Small intestine (tissue), 7 donors: ENCODE results near the gene DENND5A. TPM values are rescaled to one million over a fixed set of nuclear protein-coding genes. Genes with fewer than 3 reads are reported as not detected.
"Not testable (repeated sequence)": the region's sequence is repeated elsewhere in the genome, so short reads cannot be mapped to it uniquely, and the experiment has no call there.

Experiments
- DNase-seq, 2 donors: peaks; one replicate each; pipeline versions ENCODE4 v3.0.0 to v3.0.0-alpha.2; 2013
- FAIRE-seq: peaks from 2 replicates; lab custom pipeline; 2012; peaks lifted over from hg19 to GRCh38; lab: Jason Lieb, UNC
- H3K27ac ChIP-seq, 3 donors: one replicate each; pipeline ENCODE4 v1.5.1; 2013; ENCODE audit warnings: low read length in 2 of 3, mild to moderate bottlenecking in 2 of 3, control low read depth in 1 of 3, inconsistent platforms in 1 of 3, low read depth in 1 of 3, moderate library complexity in 1 of 3
- H3K27me3 ChIP-seq, 3 donors: one replicate each; pipeline ENCODE4 v1.6.1; 2013; ENCODE audit warnings: low read length in 3 of 3, inconsistent platforms in 1 of 3; ENCODE audit not compliant: control insufficient read depth in 3 of 3, insufficient read depth in 3 of 3
- H3K36me3 ChIP-seq, 3 donors: one replicate each; pipeline ENCODE4 v1.6.1; 2013; ENCODE audit warnings: low read length in 3 of 3, inconsistent platforms in 1 of 3, low read depth in 1 of 3, mild to moderate bottlenecking in 1 of 3, moderate library complexity in 1 of 3; ENCODE audit not compliant: control insufficient read depth in 3 of 3, insufficient read depth in 2 of 3
- H3K4me1 ChIP-seq, 3 donors: one replicate each; pipeline ENCODE4 v1.6.1; 2013; ENCODE audit warnings: low read length in 2 of 3, inconsistent platforms in 1 of 3, low read depth in 1 of 3, mild to moderate bottlenecking in 1 of 3, moderate library complexity in 1 of 3; ENCODE audit not compliant: control insufficient read depth in 3 of 3, insufficient read depth in 2 of 3
- H3K4me3 ChIP-seq, 3 donors: one replicate each; pipeline ENCODE4 v1.5.1; 2013; ENCODE audit warnings: low read length in 3 of 3, control low read depth in 1 of 3, inconsistent platforms in 1 of 3, low read depth in 1 of 3, mild to moderate bottlenecking in 1 of 3, moderate library complexity in 1 of 3
- H3K9me3 ChIP-seq, 2 donors: one replicate each; pipeline ENCODE4 v1.6.1; 2013; ENCODE audit warnings: low read depth in 1 of 2, low read length in 1 of 2; ENCODE audit not compliant: control insufficient read depth in 2 of 2, insufficient read depth in 1 of 2
- WGBS, 3 donors: extraction: QIAGEN DNeasy Blood & Tissue Kit; methylation state at CpG; one replicate each; pipeline ENCODE4 v1.1.7; 2013; 5-methylcytosine and 5-hydroxymethylcytosine counted together
- polyA plus RNA-seq, 4 donors: library from polyadenylated mRNA; stranded (reverse) in 3 of 4; unstranded in 1 of 4; fragments of 200-250 nt in 3 of 4; fragments of 120-200 nt in 1 of 4; gene quantifications; one replicate each; pipeline versions ENCODE4 v1.2.1 to v1.2.3, GENCODE V29; 2013
- donor health status: healthy with polysubstance abuse.
- donor health status: control.
- donor health status: control.
- donor health status: Bipolar disorder and iron deficiency.
- donor health status: healthy.

DENND5A gene
- polyA plus RNA-seq, 4 donors = 0.89 to 17.7 (median 11.0) TPM

DNA sequence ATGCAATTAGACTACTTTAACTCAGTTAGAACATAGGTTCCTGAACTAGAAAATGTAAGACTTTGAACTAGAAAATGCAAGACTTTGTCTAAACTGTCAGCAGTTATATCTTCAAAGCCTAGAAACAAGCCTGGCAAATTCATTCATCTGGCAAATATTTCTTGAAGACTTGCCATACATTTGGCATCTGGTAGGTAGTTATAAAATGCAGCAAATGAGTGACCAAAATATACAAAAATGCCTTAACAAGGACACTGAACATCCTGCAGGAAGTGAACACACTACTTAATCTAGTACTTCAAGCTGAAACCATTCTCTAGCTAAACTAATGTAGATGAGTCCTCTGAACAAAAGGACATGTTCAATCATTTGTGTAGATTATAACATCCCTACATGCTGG is 89.0 kb downstream of the DENND5A start:
- Histone ChIP-seq H3K27ac (no peak overlapping the region), H3K4me3 (no peak overlapping the region), H3K4me1 (no peaks in the 10 kb centered on the region), H3K27me3 (no peaks in the 10 kb centered on the region), H3K36me3 (peaks cover 0 to 11% (median 0%) of the 10 kb centered on the region in 3 donors), H3K9me3 (no peaks in the 10 kb centered on the region)
- FAIRE-seq (no peak), DNase-seq (no peak)

DNA sequence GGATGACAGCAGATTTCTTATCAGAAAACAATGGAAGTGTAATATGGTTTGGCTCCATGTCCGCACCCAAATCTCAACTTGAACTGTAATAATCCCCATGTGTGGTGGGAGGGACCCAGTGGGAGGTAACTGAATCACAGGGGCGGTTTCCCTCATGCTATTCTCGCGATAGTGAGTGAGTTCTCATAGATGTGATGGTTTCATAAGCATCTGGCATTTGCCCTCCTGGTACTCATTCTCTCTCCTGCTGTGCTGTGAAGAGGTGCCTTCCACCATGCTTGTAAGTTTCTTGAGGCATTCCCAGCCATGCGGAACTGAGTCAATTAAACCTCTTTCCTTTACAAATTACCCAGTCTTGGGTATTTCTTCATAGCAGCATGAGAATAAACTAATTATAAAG is 92.8 kb downstream of the DENND5A start:
- Histone ChIP-seq H3K4me1 (no peaks in the 10 kb centered on the region), H3K27me3 (no peaks in the 10 kb centered on the region), H3K4me3 (no peak overlapping the region), H3K9me3 (no peaks in the 10 kb centered on the region), H3K27ac (no peak overlapping the region), H3K36me3 (peaks cover 0 to 12% (median 0%) of the 10 kb centered on the region in 3 donors)
- no peak for FAIRE-seq
- 96 to 99% (median 97%) methylated on average over 5 of the region's 5 CpGs for WGBS, 3 donors
- DNase-seq = no peak

DNA sequence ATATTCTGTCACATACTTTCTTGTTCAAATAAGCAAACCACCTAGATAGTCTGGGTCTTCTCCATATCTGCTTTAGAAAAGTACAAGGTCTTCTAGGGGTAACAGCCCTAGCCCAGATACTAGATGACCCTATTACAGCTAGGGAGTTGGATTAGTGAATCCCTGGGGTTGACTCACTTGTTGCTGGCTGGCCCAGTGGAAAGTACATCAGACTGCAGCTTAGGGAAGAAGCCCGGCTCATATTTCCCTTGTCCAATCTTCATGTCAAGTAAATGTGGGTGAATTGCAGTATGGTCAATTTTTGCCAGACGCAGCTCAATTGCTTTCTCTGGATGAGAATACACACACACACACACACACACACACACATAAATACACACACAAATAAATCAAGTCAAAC is 94.7 kb downstream of the DENND5A start:
- no peaks in the 10 kb centered on the region for H3K27me3 ChIP-seq
- DNase-seq (no peak), FAIRE-seq (no peak)
- WGBS, 3 donors = 89 to 93% (median 93%) methylated on average over 2 of the region's 2 CpGs
- H3K36me3 ChIP-seq = peaks cover 0 to 12% (median 0%) of the 10 kb centered on the region in 3 donors
- H3K27ac ChIP-seq = no peak overlapping the region
- H3K4me3 ChIP-seq = no peak overlapping the region
- no peaks in the 10 kb centered on the region for H3K4me1 ChIP-seq
- H3K9me3 ChIP-seq = no peaks in the 10 kb centered on the region

DNA sequence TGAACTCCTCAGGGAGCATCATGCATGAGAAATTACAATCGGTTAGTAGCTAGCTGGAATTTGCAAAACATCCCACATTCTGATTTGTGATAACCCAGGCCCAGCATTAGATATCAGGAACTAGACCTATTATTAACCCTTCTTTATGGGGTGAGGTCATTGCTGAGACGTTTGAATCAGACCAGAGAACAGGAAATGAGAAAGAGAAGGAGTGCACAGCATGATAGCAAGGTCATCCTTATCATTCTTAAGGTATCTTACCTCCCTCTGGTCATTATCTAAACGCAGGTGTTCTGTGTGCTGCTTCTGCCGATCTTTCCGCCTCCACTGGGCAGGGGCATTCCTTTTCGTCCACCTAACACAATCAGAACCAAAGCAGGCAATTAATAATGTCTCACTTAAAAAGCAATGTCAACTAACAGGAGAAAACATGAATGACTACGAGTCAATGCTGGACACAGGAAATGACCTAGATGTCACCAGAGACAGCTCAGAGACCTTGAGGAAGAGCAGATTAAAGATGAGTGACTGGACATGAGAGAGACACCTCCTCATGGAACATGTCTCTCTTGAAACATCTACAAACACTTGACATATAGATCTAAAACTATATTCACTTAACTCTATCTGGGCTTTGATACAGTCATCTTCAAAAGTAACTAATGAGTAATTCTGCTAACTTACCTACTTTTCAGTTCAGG is 95.4 kb downstream of the DENND5A start:
- Histone ChIP-seq H3K36me3 (peaks cover 0 to 15% (median 0%) of the 10 kb centered on the region in 3 donors), H3K9me3 (no peaks in the 10 kb centered on the region), H3K27me3 (no peaks in the 10 kb centered on the region), H3K4me1 (no peaks in the 10 kb centered on the region), H3K27ac (no peak overlapping the region), H3K4me3 (no peak overlapping the region)
- WGBS, 3 donors = 64 to 76% (median 68%) methylated on average over 7 of the region's 7 CpGs
- DNase-seq (no peak), FAIRE-seq (no peak)

DNA sequence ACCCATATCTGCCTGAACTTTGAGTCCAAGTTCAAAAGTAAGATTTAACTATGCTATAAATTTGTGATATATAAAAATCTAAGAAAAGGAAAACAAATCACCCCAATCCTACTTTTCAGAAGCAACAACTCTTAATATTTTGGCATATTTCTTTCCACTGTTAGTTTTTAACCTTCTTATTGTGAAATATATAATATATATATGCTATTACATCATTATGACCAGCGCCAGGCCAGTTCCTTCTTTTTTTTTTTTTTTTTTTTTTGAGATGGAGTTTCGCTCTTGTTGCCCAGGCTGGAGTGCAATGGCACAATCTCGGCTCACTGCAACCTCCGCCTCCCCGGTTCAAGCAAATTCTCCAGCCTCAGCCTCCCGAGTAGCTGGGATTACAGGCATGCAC is 103.2 kb downstream of the DENND5A start:
- 94 to 96% (median 96%) methylated on average over 6 of the region's 6 CpGs for WGBS, 3 donors
- not testable (repeated sequence) for H3K27ac ChIP-seq, FAIRE-seq, H3K4me1 ChIP-seq, H3K27me3 ChIP-seq, H3K4me3 ChIP-seq, H3K9me3 ChIP-seq
- peak in 1 of 2 donors; percentile 12 for DNase-seq
- H3K36me3 ChIP-seq = peaks cover 0 to 13% (median 0%) of the 10 kb centered on the region in 3 donors

DNA sequence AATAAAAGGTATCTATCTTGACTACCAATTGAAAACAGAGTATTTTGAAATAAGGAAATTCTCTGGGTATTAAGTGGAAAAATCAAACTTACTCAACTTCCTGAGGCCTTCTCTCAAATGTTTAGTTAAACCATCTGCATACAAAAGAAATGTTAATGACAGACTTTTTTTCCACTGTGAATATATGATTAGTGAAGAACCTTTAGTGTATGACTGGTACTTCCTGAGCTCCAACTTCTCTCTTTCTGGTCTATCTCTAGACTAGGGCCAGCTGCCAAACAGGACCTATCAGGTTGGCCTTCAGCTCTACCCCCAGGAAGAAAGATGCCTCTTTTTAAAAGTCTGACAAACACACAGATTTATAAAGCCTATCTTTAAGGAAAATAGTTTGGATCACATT is 105.0 kb downstream of the DENND5A start:
- H3K4me1 ChIP-seq = no peaks in the 10 kb centered on the region
- H3K9me3 ChIP-seq = no peaks in the 10 kb centered on the region
- FAIRE-seq (no peak), DNase-seq (no peak)
- no peaks in the 10 kb centered on the region for H3K27me3 ChIP-seq
- peaks cover 0 to 4% (median 0%) of the 10 kb centered on the region in 3 donors for H3K36me3 ChIP-seq
- H3K4me3 ChIP-seq = no peak overlapping the region
- H3K27ac ChIP-seq = no peak overlapping the region

DNA sequence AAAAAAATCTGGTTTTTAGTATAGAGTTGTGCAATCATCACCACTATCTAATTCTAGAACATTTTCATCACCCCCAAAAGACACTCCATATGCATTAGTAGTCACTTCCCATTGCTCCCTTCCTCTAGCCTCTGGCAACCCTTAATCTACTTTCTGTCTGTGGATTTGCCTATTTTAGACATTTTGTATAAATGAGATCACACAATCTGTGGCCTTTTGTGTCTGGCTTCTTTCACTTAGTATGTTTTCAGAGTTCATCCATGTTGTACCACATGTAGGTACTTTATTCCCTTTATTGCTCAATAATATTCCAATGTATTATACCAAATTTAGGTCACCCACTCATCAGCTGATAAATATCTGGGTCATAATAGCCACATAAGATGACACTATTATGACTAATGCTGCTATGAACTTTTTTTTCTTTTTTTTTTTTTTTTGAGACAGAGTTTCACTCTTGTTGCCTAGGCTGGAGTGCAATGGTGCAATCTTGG is 106.2 kb downstream of the DENND5A start:
- no peaks in the 10 kb centered on the region for H3K9me3 ChIP-seq
- H3K4me3 ChIP-seq = no peak overlapping the region
- peaks cover 0 to 2% (median 0%) of the 10 kb centered on the region in 3 donors for H3K36me3 ChIP-seq
- DNase-seq = no peak
- H3K27me3 ChIP-seq = no peaks in the 10 kb centered on the region
- FAIRE-seq = no peak
- H3K4me1 ChIP-seq = no peaks in the 10 kb centered on the region
- H3K27ac ChIP-seq = no peak overlapping the region

DNA sequence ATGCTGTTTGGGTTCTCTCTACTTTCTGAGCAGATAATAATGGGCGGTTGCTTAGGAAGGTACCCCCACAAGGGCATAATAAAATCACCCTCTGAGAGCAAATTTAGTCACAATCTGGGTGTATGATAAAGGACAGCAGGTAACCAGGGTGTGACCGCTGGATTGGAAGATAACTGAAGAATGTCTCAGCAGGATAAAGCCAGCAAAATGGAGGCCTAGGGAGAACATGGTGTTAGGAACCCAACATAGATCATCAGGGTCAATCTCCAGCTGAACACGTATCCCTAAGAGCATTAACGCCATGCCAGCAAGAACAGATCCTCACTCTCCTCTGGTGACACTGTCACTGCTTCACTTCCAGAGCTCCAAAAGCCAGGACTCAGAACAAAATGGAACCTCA is 109.2 kb downstream of the DENND5A start:
- Histone ChIP-seq H3K27me3 (no peaks in the 10 kb centered on the region), H3K36me3 (peaks cover 0 to 6% (median 4%) of the 10 kb centered on the region in 3 donors), H3K4me1 (no peaks in the 10 kb centered on the region), H3K9me3 (no peaks in the 10 kb centered on the region), H3K27ac (no peak overlapping the region), H3K4me3 (no peak overlapping the region)
- DNase-seq (no peak), FAIRE-seq (no peak)
- WGBS, 3 donors = 92 to 100% (median 96%) methylated on average over 4 of the region's 4 CpGs

DNA sequence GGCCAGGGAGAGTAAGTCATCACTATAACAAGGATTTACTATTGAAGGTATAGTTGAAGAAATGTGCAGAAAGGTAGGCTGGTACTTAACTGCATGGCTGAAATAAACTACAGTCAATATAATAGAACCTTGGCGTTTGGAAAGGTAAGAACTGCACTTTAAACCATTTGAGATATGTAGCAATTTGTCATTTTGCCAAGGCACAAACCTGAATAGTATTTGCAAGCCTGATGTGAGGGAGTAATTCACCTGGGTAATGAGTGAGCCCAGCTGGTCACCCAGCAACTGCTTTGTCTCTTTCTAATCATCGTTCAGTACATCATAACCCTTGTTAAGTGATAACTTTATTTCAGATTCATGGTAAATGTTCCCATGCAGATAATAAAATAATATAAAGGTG is 111.5 kb downstream of the DENND5A start:
- no peaks in the 10 kb centered on the region for H3K4me1 ChIP-seq
- DNase-seq (peak in 1 of 2 donors; percentile 68), FAIRE-seq (no peak)
- H3K9me3 ChIP-seq = no peaks in the 10 kb centered on the region
- no peak overlapping the region for H3K27ac ChIP-seq
- H3K4me3 ChIP-seq = no peak overlapping the region
- no peaks in the 10 kb centered on the region for H3K27me3 ChIP-seq
- WGBS, 3 donors = 10 to 61% (median 38%) methylated on average over 2 of the region's 2 CpGs
- peaks cover 0 to 7% (median 6%) of the 10 kb centered on the region in 3 donors for H3K36me3 ChIP-seq
